Activated T-helper 1 cell treated with Interleukin-2 at 50 U/mL for 16 hours (primary cell): Measurements from ENCODE around the gene JPH4.
A peak's percentile ranks its signal among the peaks of the same experiment; 100 is the strongest.

Source experiments
- DNase-seq: peaks from one replicate; pipeline ENCODE4 v3.0.0-alpha.2; 2020; ENCODE audit warnings: low read depth

JPH4 gene

GRCh38 chr14:23579311-23579630, 681 bp upstream of the JPH4 start:
- DNase-seq = no peak

GRCh38 chr14:23577710-23578392, 739 bp downstream of the JPH4 start:
- DNase-seq = no peak

GRCh38 chr14:23577004-23577681, 1.4 kb downstream of the JPH4 start:
- no peak for DNase-seq

- DNase-seq = no peak
These were observed 5.1 kb downstream of the JPH4 start for GRCh38 chr14:23573384-23574015.

GRCh38 chr14:23572836-23573235, 5.8 kb downstream of the JPH4 start:
- no peak for DNase-seq

- no peak for DNase-seq
These were observed 6.1 kb downstream of the JPH4 start for GRCh38 chr14:23572524-23572828.

- DNase-seq = no peak
These were observed 6.7 kb downstream of the JPH4 start for GRCh38 chr14:23571701-23572523.

- no peak for DNase-seq
These were observed 7.6 kb downstream of the JPH4 start for GRCh38 chr14:23570806-23571483.

- no peak for DNase-seq
These were observed 9.0 kb downstream of the JPH4 start for GRCh38 chr14:23569443-23570151.

GRCh38 chr14:23568600-23569331, 9.8 kb downstream of the JPH4 start:
- no peak for DNase-seq

- no peak for DNase-seq
These were observed 10.5 kb downstream of the JPH4 start for GRCh38 chr14:23568021-23568599.

GRCh38 chr14:23567186-23568020, 11.2 kb downstream of the JPH4 start, which contains the start of gene AP1G2:
AP1G2 (minus strand) TSS chr14:23567791; CDS start chr14:23567314, 477 bp downstream.
- DNase-seq = peak; percentile 80

- DNase-seq = no peak
These were observed 11.8 kb downstream of the JPH4 start for GRCh38 chr14:23566778-23567185.

- DNase-seq = no peak
These were observed 12.3 kb downstream of the JPH4 start for GRCh38 chr14:23566112-23566777.

GRCh38 chr14:23565626-23566025, 13.0 kb downstream of the JPH4 start:
- no peak for DNase-seq

- DNase-seq = no peak
These were observed 13.7 kb downstream of the JPH4 start for GRCh38 chr14:23564876-23565275.

GRCh38 chr14:23564181-23564812, 14.3 kb downstream of the JPH4 start:
- no peak for DNase-seq

GRCh38 chr14:23563473-23564180, 15.0 kb downstream of the JPH4 start:
- no peak for DNase-seq
